Measurements from ENCODE around the gene TMEM91.
A peak's percentile ranks its signal among the peaks of the same experiment; 100 is the strongest.

- TF ChIP-seq CTCF (optimal IDR thresholded peaks at IDR 0.05 in 1 of 3, IDR thresholded peaks at IDR 0.05 in 1 of 3, conservative IDR thresholded peaks at IDR 0.05 in 1 of 3; ENCODE audit: extremely low read depth in 1 of 3, insufficient read depth in 2 of 3, low read length in 3 of 3) (peak in 1 of 3 experiments; percentile 0), EZH2 (IDR thresholded peaks at IDR 0.05; ENCODE audit: low read length) (no peak)
Observed at GRCh38 chr19:41327576-41328156, 48.7 kb upstream of the TMEM91 start.

Measured in keratinocyte (primary cell).